Measurements from ENCODE around the gene GLRX3. TPM values are rescaled to one million over a fixed set of nuclear protein-coding genes. Genes with fewer than 3 reads are reported as not detected.

The GLRX3 gene
- total RNA-seq, 4 donors from 2014 or later: 41.0 to 68.0 (median 50.1) TPM

DNA sequence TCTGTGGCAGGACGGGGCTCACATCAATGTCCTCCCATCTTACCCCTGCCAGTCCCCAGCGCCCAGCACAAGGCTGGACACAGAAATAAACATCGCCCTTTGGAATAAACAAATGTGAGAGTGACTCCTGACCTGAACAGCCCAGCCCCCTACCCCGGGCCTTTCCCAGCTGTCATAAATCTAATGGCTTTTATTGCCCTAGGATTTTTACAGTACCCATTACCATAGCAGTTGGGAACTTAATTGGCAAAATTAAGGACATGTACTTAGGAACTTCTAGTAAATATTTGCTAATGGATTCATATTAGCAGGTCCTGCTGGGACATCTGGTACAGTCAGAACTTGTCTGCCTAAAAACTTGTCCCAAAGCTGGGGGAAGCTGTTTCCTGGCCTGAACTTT, 76.6 kb downstream of the GLRX3 start:
- no peaks in the 10 kb centered on the region for H3K4me1 ChIP-seq
- intact Hi-C loops (cut with DNase I; ENCODE audit: low total_unique reads) (no loop called here), in situ Hi-C loops (cut with MboI; ENCODE audit: low sequenced_read_pairs in 4 of 4) (no loop called here)
- no peak overlapping the region for H3K4me3 ChIP-seq
- ATAC-seq (no peak), DNase-seq (no peak)
- H3K27ac ChIP-seq: no peak overlapping the region
- H3K9me3 ChIP-seq: no peaks in the 10 kb centered on the region
- H3K27me3 ChIP-seq: no peaks in the 10 kb centered on the region
- TF ChIP-seq POLR2A (IDR thresholded peaks at IDR 0.05): no peak
- TF ChIP-seq, protein P1, sequence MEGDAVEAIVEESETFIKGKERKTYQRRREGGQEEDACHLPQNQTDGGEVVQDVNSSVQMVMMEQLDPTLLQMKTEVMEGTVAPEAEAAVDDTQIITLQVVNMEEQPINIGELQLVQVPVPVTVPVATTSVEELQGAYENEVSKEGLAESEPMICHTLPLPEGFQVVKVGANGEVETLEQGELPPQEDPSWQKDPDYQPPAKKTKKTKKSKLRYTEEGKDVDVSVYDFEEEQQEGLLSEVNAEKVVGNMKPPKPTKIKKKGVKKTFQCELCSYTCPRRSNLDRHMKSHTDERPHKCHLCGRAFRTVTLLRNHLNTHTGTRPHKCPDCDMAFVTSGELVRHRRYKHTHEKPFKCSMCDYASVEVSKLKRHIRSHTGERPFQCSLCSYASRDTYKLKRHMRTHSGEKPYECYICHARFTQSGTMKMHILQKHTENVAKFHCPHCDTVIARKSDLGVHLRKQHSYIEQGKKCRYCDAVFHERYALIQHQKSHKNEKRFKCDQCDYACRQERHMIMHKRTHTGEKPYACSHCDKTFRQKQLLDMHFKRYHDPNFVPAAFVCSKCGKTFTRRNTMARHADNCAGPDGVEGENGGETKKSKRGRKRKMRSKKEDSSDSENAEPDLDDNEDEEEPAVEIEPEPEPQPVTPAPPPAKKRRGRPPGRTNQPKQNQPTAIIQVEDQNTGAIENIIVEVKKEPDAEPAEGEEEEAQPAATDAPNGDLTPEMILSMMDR (IDR thresholded peaks at IDR 0.05 in 4 of 5, conservative IDR thresholded peaks at IDR 0.05 in 1 of 5): no peak
- H3K36me3 ChIP-seq: no peaks in the 10 kb centered on the region

DNA sequence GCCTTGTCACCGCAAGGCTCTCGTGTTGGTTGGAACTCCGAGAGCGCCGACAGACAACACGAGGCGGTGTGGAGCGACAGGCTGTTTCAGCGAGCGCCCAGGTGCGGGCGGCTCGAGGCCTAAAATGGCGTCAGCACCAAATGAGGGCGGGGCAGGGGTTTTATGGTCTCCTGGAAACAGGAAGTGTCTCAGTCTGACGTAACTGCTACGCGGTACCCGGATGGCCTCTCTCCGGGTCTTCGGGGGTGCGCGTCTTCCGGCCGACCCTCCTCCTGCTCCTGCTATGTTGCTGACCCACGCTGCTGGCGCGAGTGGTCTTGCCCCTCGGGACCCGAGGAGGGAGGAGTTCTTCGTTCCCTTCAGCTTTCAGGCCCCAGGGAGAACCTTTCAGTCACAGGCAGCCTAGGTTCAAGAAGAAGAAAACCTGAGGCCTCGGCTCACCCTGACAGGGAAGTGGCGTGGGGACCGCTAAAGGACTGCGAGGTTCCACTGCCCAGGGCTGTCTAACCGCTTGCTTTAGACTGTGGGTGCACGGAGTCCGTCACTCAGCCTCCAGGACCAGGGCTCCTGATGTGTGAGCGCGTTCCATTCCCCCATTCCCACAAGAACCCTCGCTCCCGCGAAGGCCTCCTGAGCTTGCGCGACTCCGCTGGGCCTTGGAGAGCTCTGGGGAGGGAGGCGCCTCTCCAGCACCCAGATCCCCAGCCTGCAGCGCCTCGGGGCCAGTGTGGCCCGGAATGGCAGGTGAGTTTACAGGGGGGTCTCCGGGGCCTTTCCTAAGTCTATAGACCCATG, 77.3 kb downstream of the GLRX3 start:
- no peaks in the 10 kb centered on the region for H3K4me1 ChIP-seq
- H3K4me3 ChIP-seq: no peak overlapping the region
- H3K27ac ChIP-seq: no peak overlapping the region
- DNase-seq (no peak), ATAC-seq (no peak)
- in situ Hi-C loops (cut with MboI; ENCODE audit: low sequenced_read_pairs in 4 of 4): no loop called here
- no peak for TF ChIP-seq POLR2A (IDR thresholded peaks at IDR 0.05)
- TF ChIP-seq, protein P1 (IDR thresholded peaks at IDR 0.05 in 4 of 5, conservative IDR thresholded peaks at IDR 0.05 in 1 of 5): no peak
- H3K9me3 ChIP-seq: no peaks in the 10 kb centered on the region
- H3K36me3 ChIP-seq: no peaks in the 10 kb centered on the region
- intact Hi-C loops (cut with DNase I; ENCODE audit: low total_unique reads): no loop called here
- no peaks in the 10 kb centered on the region for H3K27me3 ChIP-seq

DNA sequence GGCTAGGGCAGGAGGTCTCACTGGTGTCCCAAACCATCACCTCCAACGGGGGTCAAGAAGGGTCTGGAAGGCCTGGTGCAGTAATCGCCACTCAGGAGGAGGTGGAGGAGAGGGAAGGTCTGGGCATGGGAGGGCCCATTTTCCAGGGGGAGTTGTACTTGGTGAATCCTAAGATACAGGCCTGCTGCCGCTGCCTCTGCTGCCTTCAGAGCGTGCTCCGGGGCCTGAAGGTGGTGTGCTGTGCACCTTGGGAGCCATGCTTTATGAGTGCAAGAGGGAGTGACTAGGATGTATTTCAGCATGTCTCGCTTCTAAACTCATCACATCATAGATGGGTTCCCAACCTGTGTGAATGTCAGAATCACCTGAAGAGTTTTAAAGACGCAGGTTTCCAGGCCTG, 78.2 kb downstream of the GLRX3 start:
- no peaks in the 10 kb centered on the region for H3K9me3 ChIP-seq
- intact Hi-C loops (cut with DNase I; ENCODE audit: low total_unique reads): no loop called here
- no peak for DNase-seq
- no peak for TF ChIP-seq POLR2A (IDR thresholded peaks at IDR 0.05)
- TF ChIP-seq, protein P1 (IDR thresholded peaks at IDR 0.05 in 4 of 5, conservative IDR thresholded peaks at IDR 0.05 in 1 of 5): no peak
- no peaks in the 10 kb centered on the region for H3K4me1 ChIP-seq
- no peaks in the 10 kb centered on the region for H3K36me3 ChIP-seq
- in situ Hi-C loops (cut with MboI; ENCODE audit: low sequenced_read_pairs in 4 of 4): no loop called here
- no peaks in the 10 kb centered on the region for H3K27me3 ChIP-seq
- no peak overlapping the region for H3K4me3 ChIP-seq
- no peak for ATAC-seq
- H3K27ac ChIP-seq: no peak overlapping the region

DNA sequence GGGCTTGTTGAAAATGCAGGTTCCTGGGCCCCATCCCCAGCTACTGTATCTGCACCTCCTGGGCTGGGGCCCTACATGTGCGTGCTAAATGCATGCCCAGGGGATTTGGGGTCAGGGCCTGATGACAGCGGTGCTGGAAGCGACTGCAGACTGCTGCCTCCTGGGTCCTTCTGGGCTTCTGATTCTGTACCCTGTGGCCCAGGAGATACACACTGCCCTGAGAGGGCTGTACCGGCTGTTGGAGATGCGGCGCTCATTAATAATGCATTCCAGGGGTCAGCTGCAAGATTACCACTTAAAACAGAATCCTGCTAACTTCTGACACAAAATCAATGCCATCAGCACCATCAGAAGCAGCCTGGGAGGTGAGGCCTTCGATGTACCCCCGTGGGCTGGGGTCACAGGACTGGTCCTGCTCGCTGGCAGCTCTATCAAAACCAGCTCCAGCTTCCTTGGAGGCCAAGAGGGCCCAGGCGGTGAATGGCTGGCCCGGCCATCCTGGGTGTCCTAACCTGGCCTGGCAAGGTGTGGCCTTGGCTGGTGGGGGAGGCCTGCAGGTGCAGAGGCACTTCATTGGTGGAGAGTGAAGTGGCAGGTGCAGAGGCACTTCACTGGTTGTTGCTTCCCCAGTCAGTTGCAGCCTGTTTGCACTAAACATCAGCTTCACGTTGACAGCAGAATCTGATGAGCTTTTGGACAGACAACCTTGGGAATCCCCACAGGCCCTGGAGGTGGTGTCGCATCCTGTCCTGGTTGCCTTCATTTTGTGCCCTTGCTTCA, 79.2 kb downstream of the GLRX3 start:
- Histone ChIP-seq H3K4me3 (no peak overlapping the region), H3K9me3 (no peaks in the 10 kb centered on the region), H3K27ac (no peak overlapping the region), H3K36me3 (no peaks in the 10 kb centered on the region), H3K4me1 (no peaks in the 10 kb centered on the region), H3K27me3 (no peaks in the 10 kb centered on the region)
- in situ Hi-C loops (cut with MboI; ENCODE audit: low sequenced_read_pairs in 4 of 4): no loop called here
- DNase-seq (no peak), ATAC-seq (no peak)
- no peak for TF ChIP-seq POLR2A (IDR thresholded peaks at IDR 0.05)
- TF ChIP-seq, protein P1 (IDR thresholded peaks at IDR 0.05 in 4 of 5, conservative IDR thresholded peaks at IDR 0.05 in 1 of 5): no peak
- intact Hi-C loops (cut with DNase I; ENCODE audit: low total_unique reads): no loop called here

Measured in gastrocnemius medialis (tissue), 4 donors.